Right renal cortex interstitium (tissue), 3 donors: ENCODE measurements around the gene DACH1. TPM values are rescaled to one million over a fixed set of nuclear protein-coding genes. Genes with fewer than 3 reads are reported as not detected.

Experiments
- DNase-seq, 3 donors: peaks; one replicate each; pipeline ENCODE4 v3.0.0-alpha.2; 2013; ENCODE audit warnings: low read depth in 3 of 3, low spot score in 2 of 3
- polyA plus RNA-seq, 3 donors: library from polyadenylated mRNA; unstranded; fragments of 120-200 nt; gene quantifications; one replicate each; pipeline ENCODE4 v1.2.1, GENCODE V29; 2013; ENCODE audit not compliant: insufficient read length in 3 of 3

Gene DACH1
- polyA plus RNA-seq, 3 donors = 104 to 121 (median 109) TPM

GRCh38 chr13:71514900-71515743, 351.9 kb downstream of the DACH1 start:
- no peak for DNase-seq

DNA sequence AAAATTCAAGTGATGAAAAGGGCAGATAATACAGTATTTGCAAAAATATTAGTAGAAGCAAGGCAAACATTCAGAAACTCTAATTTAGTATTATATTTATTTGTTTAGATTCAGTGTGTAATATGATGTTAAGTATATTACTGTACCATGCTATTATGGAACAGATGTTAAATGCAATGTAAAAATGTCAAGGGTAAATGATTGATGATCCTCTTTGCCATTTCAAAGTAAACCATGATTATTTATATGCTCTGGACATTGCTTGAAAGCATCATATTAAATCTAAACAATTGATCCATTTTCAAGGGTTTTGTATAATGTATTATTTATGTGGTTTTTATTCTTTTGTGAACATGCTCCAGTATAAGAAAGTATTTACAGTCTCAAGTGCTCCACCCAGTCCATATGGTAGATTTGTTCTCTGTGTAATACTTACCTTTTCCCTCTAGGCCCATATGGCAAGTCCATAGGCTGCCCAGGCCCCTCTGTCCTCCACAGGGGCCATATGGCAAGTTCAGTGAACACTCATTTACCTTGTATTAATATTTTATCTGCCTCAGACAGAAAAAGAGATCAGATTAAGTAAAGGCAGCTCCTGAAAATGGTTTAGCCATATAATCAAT, 353.5 kb downstream of the DACH1 start:
- DNase-seq = no peak

DNA sequence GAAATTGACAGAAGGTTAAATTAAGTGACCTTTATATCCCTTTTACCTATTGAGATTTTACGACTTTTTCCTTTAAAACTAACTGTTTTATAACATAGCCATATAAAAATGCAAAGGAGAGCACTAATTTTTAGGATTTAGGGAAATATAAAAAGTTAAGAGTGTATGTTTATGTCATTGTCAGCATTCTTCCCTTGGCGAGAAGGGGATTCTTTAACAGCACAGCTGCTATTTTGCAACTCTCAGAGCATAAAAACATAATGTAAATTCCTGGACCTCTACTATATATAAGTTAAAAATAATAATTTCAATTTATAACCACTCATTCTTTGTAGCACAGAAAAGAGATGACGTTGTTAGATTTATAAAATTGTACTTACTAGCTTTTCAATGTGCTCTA, 363.2 kb downstream of the DACH1 start:
- DNase-seq = no peak

- DNase-seq = no peak
Measured at GRCh38 chr13:71499944-71500514, 367.0 kb downstream of the DACH1 start.

- DNase-seq = no peak
Measured at GRCh38 chr13:71499235-71499634, 367.8 kb downstream of the DACH1 start.

- DNase-seq = no peak
Measured at GRCh38 chr13:71493189-71493588, 373.8 kb downstream of the DACH1 start.

GRCh38 chr13:71492346-71492871, 374.6 kb downstream of the DACH1 start:
- DNase-seq = no peak

GRCh38 chr13:71491010-71491409, 376.0 kb downstream of the DACH1 start:
- DNase-seq = no peak

GRCh38 chr13:71489041-71489440, 378.0 kb downstream of the DACH1 start:
- DNase-seq = no peak

DNA sequence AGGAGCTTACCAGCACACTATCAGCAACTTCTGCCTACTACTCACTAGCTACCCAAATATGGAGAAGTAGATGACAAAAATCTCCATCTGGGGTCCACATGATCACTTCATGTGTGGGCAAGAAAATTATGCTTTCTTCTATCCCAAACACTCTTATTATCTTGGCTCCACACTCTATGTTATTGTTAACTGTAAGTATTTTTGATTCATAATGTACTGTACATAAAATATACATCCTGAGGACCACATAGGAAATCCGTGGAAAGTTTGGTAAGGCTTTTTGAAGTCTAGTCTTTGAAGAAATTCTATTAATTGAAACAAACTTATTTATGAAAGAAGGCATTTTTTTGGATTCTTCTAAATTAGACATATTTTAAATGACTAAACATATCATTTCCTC, 378.8 kb downstream of the DACH1 start:
- no peak for DNase-seq

DNA sequence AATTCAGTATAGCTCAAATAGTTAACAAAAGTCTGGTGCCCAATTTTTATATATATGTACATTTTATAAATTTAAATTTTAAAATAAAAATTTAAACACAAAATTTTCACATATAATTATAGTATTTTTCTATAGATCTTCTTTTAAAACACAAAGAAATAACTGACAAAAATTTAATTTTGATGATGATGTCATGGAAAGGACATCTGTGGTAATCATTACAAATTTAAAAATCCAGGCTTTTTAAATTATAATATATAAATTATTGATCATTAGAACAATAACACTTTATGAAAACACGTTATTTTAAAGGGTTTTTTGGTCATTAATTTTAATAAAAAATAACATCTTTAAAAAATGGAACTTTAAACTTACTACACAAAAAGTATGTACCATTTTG, 381.1 kb downstream of the DACH1 start:
- no peak for DNase-seq

- DNase-seq = no peak
Measured at GRCh38 chr13:71483733-71484132, 383.3 kb downstream of the DACH1 start.

DNA sequence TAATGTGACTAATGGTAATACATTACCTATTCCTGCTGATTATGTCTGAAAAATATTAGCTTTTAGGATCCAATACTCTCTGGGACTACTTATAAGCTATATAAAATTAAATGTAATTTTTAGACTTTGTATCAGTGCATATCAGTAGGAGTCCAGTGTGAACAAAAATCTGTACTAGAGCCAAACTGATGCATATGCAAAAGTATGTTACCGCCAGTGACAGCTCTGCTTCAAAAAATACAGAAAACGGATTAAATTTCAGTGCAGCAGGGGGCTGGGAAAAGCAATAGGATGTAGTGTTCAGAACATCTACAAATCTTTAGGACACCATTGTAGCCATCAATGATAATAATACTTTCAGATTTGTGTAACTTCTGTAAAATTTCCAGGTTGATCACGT, 385.5 kb downstream of the DACH1 start:
- DNase-seq = no peak

DNA sequence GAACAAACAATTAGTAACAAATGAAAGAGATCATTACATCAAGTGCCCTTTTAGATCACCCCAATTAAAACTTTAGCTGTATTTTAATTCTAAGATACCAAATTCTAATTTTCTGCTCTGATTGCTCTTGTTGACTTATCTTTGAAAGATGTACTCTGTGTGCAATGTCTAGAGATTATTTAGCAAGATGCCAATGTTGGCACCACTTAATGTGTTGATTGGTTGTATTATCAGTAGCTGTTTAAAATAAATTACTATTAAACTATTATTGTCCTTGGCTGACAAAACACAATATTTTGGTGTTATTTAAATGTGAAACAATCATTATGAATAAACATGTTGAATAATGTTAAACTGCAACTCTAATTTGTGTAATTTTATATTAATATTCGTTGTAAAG, 386.0 kb downstream of the DACH1 start:
- DNase-seq = no peak

DNA sequence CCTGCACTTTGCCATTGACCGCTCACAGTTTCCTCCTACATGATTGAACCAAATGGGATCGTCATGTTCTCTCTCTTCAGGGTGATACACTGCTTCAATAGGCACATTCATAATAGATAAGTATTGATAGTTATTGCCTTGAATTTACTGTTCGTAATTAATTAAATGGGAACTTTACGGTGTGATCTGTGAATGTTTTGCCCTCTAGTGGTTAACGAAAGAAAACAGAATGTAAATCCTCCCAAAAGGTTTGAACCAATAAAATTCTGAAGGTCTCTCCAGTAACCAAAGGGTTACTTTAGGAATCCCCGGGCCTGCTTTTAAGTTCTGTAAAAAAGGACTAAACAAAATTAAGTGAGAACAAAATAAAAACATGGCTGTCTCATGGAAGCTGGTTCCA, 389.3 kb downstream of the DACH1 start:
- no peak for DNase-seq

- DNase-seq = no peak
Measured at GRCh38 chr13:71474936-71475335, 392.1 kb downstream of the DACH1 start.

GRCh38 chr13:71469626-71470025, 397.4 kb downstream of the DACH1 start:
- no peak for DNase-seq

- no peak for DNase-seq
Measured at GRCh38 chr13:71464686-71465085, 402.3 kb downstream of the DACH1 start.

- DNase-seq = no peak
Measured at GRCh38 chr13:71461892-71462291, 405.1 kb downstream of the DACH1 start.

DNA sequence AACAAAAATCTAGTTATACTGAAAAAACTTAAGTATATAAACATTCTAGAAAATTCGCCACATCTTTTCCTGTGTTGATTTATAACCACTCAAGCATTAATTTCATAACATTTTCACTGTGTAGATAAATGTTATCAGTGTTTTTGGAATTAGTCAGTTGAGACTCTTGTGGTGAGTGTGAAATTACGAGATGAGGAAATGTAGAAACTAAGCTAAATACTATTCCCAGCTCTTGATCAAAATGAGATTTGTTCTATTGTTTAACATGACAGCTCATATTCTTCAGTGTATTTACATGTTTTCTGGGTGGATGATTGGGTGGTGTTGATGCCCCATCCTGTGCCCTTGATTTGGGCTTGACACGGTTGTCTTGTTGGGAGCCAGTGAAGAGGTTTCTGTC, 406.8 kb downstream of the DACH1 start:
- no peak for DNase-seq

DNA sequence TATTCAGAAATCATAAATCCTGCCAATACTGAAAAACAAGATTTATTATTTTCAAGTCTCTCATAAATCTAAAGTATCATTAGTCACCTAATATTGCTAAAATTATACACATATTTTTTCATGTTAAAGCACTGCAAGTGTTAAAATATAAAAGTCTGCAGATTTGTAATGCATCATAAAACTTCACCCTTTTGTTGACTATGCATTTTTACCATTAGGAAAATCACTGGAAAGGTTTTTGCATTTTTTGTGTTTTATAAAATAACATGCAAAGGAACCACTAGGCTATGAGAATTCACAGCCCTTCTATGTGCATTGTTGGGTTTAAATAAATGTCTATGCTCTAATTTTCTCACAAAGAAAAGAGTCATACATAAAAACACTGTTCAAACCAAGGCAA, 407.3 kb downstream of the DACH1 start:
- no peak for DNase-seq

- no peak for DNase-seq
Measured at GRCh38 chr13:71457645-71458044, 409.4 kb downstream of the DACH1 start.
